ENCODE results near the gene HTR1D. TPM values are rescaled to one million over a fixed set of nuclear protein-coding genes. Genes with fewer than 3 reads are reported as not detected.

HTR1D gene
- total RNA-seq, 1 experiment from 2014 or later, result 3.5 TPM

DNA sequence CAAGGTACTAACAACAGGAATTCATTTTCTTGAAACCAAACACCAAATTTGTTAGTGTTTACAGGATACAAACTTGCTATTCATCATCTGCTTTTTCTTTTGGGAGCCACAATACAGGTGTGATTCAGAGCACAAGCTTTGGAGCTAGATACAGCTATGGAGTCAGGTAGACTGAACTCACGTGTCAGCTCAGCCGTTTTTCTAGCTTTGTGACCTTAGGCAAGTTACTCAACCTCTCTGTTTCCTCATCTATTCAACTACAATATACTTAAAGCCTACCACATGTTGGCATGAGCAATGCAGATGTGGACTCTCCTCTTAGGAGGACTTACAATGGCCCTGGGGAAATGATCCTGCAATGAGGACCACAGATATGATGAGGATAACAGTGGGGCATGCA lies 6.3 kb downstream of the HTR1D start:
- RAD21 ChIA-PET (ENCODE audit: low non-redundant PET in 1 of 2, low total read pairs in 2 of 2, uncharacterized antibody in 2 of 2, unreplicated experiment in 2 of 2), result no interaction called here
- Histone ChIP-seq H2AFZ (ENCODE audit: low read depth, low read length, poor library complexity, severe bottlenecking) (no peak overlapping the region), H3K4me2 (ENCODE audit: low read length) (no peak overlapping the region), H3K9ac (ENCODE audit: low read length) (no peak overlapping the region), H3K4me3 (replicated peaks in 1 of 2; ENCODE audit: low read depth in 1 of 2, low read length in 2 of 2) (no peak overlapping the region), H3K79me2 (ENCODE audit: insufficient read depth, low read length) (no peaks in the 10 kb centered on the region), H3K27ac (ENCODE audit: low read depth, low read length) (no peak overlapping the region), H4K20me1 (ENCODE audit: insufficient read depth) (no peaks in the 10 kb centered on the region), H3K9me2 (ENCODE audit: insufficient read depth) (no peaks in the 10 kb centered on the region), H3K36me3 (ENCODE audit: control insufficient read depth in 1 of 2, insufficient read depth in 2 of 2, low read length in 2 of 2) (no peaks in the 10 kb centered on the region), H3K27me3 (ENCODE audit: insufficient read depth, low read length) (no peaks in the 10 kb centered on the region), H3K9me3 (ENCODE audit: control insufficient read depth in 1 of 2, insufficient read depth in 1 of 2, low read depth in 1 of 2, low read length in 2 of 2) (no peaks in the 10 kb centered on the region), H3K4me1 (ENCODE audit: control insufficient read depth in 1 of 2, insufficient read depth in 2 of 2, low read length in 2 of 2) (peaks cover 12 to 45% of the 10 kb centered on the region in 2 experiments)
- CTCF ChIA-PET, result interaction anchor here (1.1 to 1.5 kb wide), 2 partner anchors 26 to 193 kb away, joined by 3 to 4 read pairs; no protein-coding TSS in a partner anchor
- POLR2A ChIA-PET, result no interaction called here
- intact Hi-C loops (cut with micrococcal nuclease), result loop anchor here (1.0 to 10.0 kb wide), 2 partner anchors 235 to 324 kb away; partner anchors contain the start of gene E2F2
- no TSS peak for BruUV-seq (replicated peaks)
- TF ChIP-seq CBX3 (IDR thresholded peaks at IDR 0.05; ENCODE audit: low read depth) (no peak), SRF (IDR thresholded peaks at IDR 0.05; ENCODE audit: low read depth) (no peak), POLR2A (IDR thresholded peaks at IDR 0.05; ENCODE audit: borderline replicate concordance, extremely low read depth, insufficient read depth, insufficient read length) (no peak), EGR1 (IDR thresholded peaks at IDR 0.05; ENCODE audit: low read depth) (no peak), TCF7L2 (IDR thresholded peaks at IDR 0.05; ENCODE audit: borderline replicate concordance, extremely low read depth, insufficient read depth, insufficient read length) (no peak), ELF1 (IDR thresholded peaks at IDR 0.05; ENCODE audit: borderline replicate concordance, low read depth) (no peak), POLR2AphosphoS5 (IDR thresholded peaks at IDR 0.05; ENCODE audit: low read depth, low read length) (no peak), ZBTB33 (IDR thresholded peaks at IDR 0.05; ENCODE audit: extremely low read depth, insufficient replicate concordance, low read length) (no peak), EZH2 (IDR thresholded peaks at IDR 0.05) (no peak), SP1 (IDR thresholded peaks at IDR 0.05; ENCODE audit: low read depth) (no peak), ZNF274 (IDR thresholded peaks at IDR 0.05; ENCODE audit: low read depth, low read length) (no peak), RAD21 (IDR thresholded peaks at IDR 0.05; ENCODE audit: low read depth) (no peak), YY1 (IDR thresholded peaks at IDR 0.05; ENCODE audit: extremely low read depth, insufficient replicate concordance, low read depth, low read length) (no peak), SIN3A (IDR thresholded peaks at IDR 0.05; ENCODE audit: low read depth) (no peak)
- DNase-seq (ENCODE audit: low read depth, low spot score) (no peak), ATAC-seq (no peak)
